A673 (cell line): ENCODE data around the gene USP36. TPM values are rescaled to one million over a fixed set of nuclear protein-coding genes. Genes with fewer than 3 reads are reported as not detected.

Experiments
- BruUV-seq: library from RNA; stranded (reverse); fragments of 400-500 nt; replicated peaks from 2 replicates; lab custom pipeline; 2021; lab: Mats Ljungman, UMichigan
- CTCF ChIA-PET: fragments of 300-600 bp; sonication (Branson Sonifier 250); formaldehyde crosslinking; loops from one replicate; lab custom pipeline; 2022; ENCODE audit warnings: antibody characterized with exemption; lab: Charles Lee
- POLR2A ChIA-PET: fragments of 300-600 bp; sonication (Branson Sonifier 250); formaldehyde crosslinking; loops from one replicate; lab custom pipeline; 2022; ENCODE audit warnings: antibody characterized with exemption; ENCODE audit not compliant: low non-redundant PET; lab: Charles Lee
- DNase-seq: peaks from one replicate; pipeline ENCODE4 v3.0.0-alpha.2; 2015; ENCODE audit warnings: low spot score
- H3K27ac ChIP-seq: fragments of 200-600 bp; sonication (generic); 2 replicates; pipeline ENCODE4 v1.5.1; 2016; ENCODE audit warnings: mixed run types, low read depth, mild to moderate bottlenecking, mixed read lengths, antibody characterized with exemption, low read length; ENCODE audit not compliant: poor library complexity, severe bottlenecking
- H3K27me3 ChIP-seq: fragments of 200-600 bp; sonication (generic); replicated peaks from 2 replicates; pipeline ENCODE4 v1.6.1; 2017; ENCODE audit warnings: mixed run types, low read depth, mild to moderate bottlenecking, mixed read lengths, antibody characterized with exemption, low read length; ENCODE audit not compliant: insufficient read depth, poor library complexity
- H3K36me3 ChIP-seq: fragments of 200-600 bp; sonication (generic); 2 replicates; pipeline ENCODE4 v1.6.1; 2016; ENCODE audit warnings: mixed run types, mild to moderate bottlenecking, mixed read lengths, antibody characterized with exemption, low read length; ENCODE audit not compliant: insufficient read depth, poor library complexity, severe bottlenecking
- H3K4me1 ChIP-seq: fragments of 200-600 bp; sonication (generic); 2 replicates; pipeline ENCODE4 v1.6.1; 2017; ENCODE audit warnings: mixed run types, mild to moderate bottlenecking, mixed read lengths, antibody characterized with exemption, low read length; ENCODE audit not compliant: insufficient read depth, poor library complexity, severe bottlenecking
- H3K4me3 ChIP-seq: fragments of 200-600 bp; sonication (generic); 2 replicates; pipeline ENCODE4 v1.5.1; 2016; ENCODE audit warnings: low read depth, mixed run types, mild to moderate bottlenecking, mixed read lengths, low read length; ENCODE audit not compliant: poor library complexity, severe bottlenecking
- H3K9me3 ChIP-seq: fragments of 200-600 bp; sonication (generic); 2 replicates; pipeline ENCODE4 v1.6.1; 2016; ENCODE audit warnings: mixed run types, low read depth, mild to moderate bottlenecking, mixed read lengths, antibody characterized with exemption, low read length; ENCODE audit not compliant: poor library complexity, severe bottlenecking
- CTCF ChIP-seq: fragments of 300-800, 200-600 bp; sonication (generic); conservative IDR thresholded peaks from 2 replicates; pipeline ENCODE4 v1.5.1; 2017; ENCODE audit warnings: low read depth, mild to moderate bottlenecking, antibody characterized with exemption, low read length, moderate library complexity, mixed read lengths
- EZH2 ChIP-seq: fragments of 200-600 bp; sonication (generic); IDR thresholded peaks from 2 replicates; pipeline ENCODE4 v1.6.1; 2017; ENCODE audit warnings: borderline replicate concordance, low read depth, mild to moderate bottlenecking, mixed read lengths, antibody characterized with exemption, low read length; ENCODE audit not compliant: poor library complexity, severe bottlenecking
- intact Hi-C: fragments of 100-400 bp; cut with micrococcal nuclease; formaldehyde crosslinking; loops from one replicate; pipeline ENCODE4 v1.10.0; 2022; ENCODE audit not compliant: unreplicated experiment
- total RNA-seq: library from RNA; stranded (reverse); gene quantifications from 2 replicates; pipeline ENCODE4 v1.2.3, GENCODE V29; 2021

USP36 gene
- total RNA-seq, 1 experiment from 2014 or later, result 74.9 TPM

- Histone ChIP-seq H3K4me1 (peaks cover 28% of the 10 kb centered on the region), H3K9me3 (no peaks in the 10 kb centered on the region), H3K4me3 (no peak overlapping the region), H3K27me3 (no peaks in the 10 kb centered on the region), H3K27ac (peak overlapping the region; percentile 63), H3K36me3 (no peaks in the 10 kb centered on the region)
- TF ChIP-seq CTCF, result no peak
- intact Hi-C loops, result no loop called here
- peak; percentile 89 for DNase-seq
- ChIA-PET CTCF (no interaction called here), POLR2A (interaction anchor here (0.5 kb wide), 1 partner anchor 282 kb away, joined by 3 read pairs; no protein-coding TSS in a partner anchor)
- no TSS peak for BruUV-seq
Observed at GRCh38 chr17:78789149-78789662, 51.4 kb downstream of the USP36 start.

GRCh38 chr17:78788451-78788850 is 52.2 kb downstream of the USP36 start:
- no peak for DNase-seq
- intact Hi-C loops, result no loop called here
- H3K4me1 ChIP-seq, result peaks cover 28% of the 10 kb centered on the region
- ChIA-PET POLR2A (no interaction called here), CTCF (no interaction called here)
- no peak overlapping the region for H3K4me3 ChIP-seq
- no TSS peak for BruUV-seq
- TF ChIP-seq CTCF, result no peak
- no peaks in the 10 kb centered on the region for H3K9me3 ChIP-seq
- no peaks in the 10 kb centered on the region for H3K27me3 ChIP-seq
- peak overlapping the region; percentile 63 for H3K27ac ChIP-seq
- no peaks in the 10 kb centered on the region for H3K36me3 ChIP-seq

- Histone ChIP-seq H3K4me3 (no peak overlapping the region), H3K27me3 (no peaks in the 10 kb centered on the region), H3K4me1 (peaks cover 28% of the 10 kb centered on the region), H3K9me3 (no peaks in the 10 kb centered on the region), H3K27ac (no peak overlapping the region), H3K36me3 (no peaks in the 10 kb centered on the region)
- no TSS peak for BruUV-seq
- DNase-seq, result no peak
- POLR2A ChIA-PET, result interaction anchor here (0.6 kb wide), 2 partner anchors 10 to 54 kb away, joined by 3 to 4 read pairs; no protein-coding TSS in a partner anchor
- TF ChIP-seq EZH2 (no peak), CTCF (no peak)
- CTCF ChIA-PET, result no interaction called here
- intact Hi-C loops, result no loop called here
Observed at GRCh38 chr17:78787444-78787843, 53.2 kb downstream of the USP36 start.
